Tibial artery (tissue), 4 donors: Measurements from ENCODE around the gene PTPRD.
"Not testable (repeated sequence)": the region's sequence is repeated elsewhere in the genome, so short reads cannot be mapped to it uniquely, and the experiment has no call there.

Experiments used
- DNase-seq, 2 donors: peaks; one replicate each; pipeline ENCODE4 v3.0.0-alpha.2; 2019
- H3K27ac ChIP-seq, 2 donors: fragments of 200-600 bp; sonication (generic) in 1 of 2; 1 replicate in 1 of 2; 2 replicates in 1 of 2; pipeline ENCODE4 v1.5.1; 2018 to 2019; ENCODE audit warnings: mild to moderate bottlenecking in 1 of 2
- H3K27me3 ChIP-seq, 2 donors: fragments of 200-600 bp; sonication (generic) in 1 of 2; one replicate each; pipeline versions ENCODE4 v1.5.1 to v1.6.0; 2016 to 2019
- H3K36me3 ChIP-seq, 3 donors: fragments of 200-600 bp; sonication (generic) in 2 of 3; one replicate each; pipeline ENCODE4 v1.5.1; 2016 to 2019; ENCODE audit warnings: mild to moderate bottlenecking in 2 of 3
- H3K4me1 ChIP-seq, 4 donors: fragments of 200-600 bp; sonication (generic) in 2 of 4; 1 replicate in 3 of 4; 2 replicates in 1 of 4; pipeline ENCODE4 v1.5.1; 2016 to 2019
- H3K4me3 ChIP-seq, 2 donors: fragments of 200-600 bp; sonication (generic) in 1 of 2; 1 replicate in 1 of 2; 2 replicates in 1 of 2; pipeline ENCODE4 v1.5.1; 2018 to 2019; ENCODE audit warnings: mild to moderate bottlenecking in 2 of 2
- H3K9me3 ChIP-seq, 3 donors: fragments of 200-600 bp; sonication (generic) in 1 of 3; one replicate each; pipeline ENCODE4 v1.5.1; 2016 to 2019
- CTCF ChIP-seq, 2 experiments: fragments of 200-600 bp in 1 of 2; fragments of 450-650 bp in 1 of 2; IDR thresholded peaks; one replicate each; pipeline ENCODE4 v1.5.1; 2017 to 2019; ENCODE audit warnings: antibody characterized with exemption in 2 of 2, mild to moderate bottlenecking in 1 of 2, moderate library complexity in 1 of 2
- intact Hi-C: fragments of 100-400 bp; cut with DNase I; formaldehyde crosslinking; loops from one replicate; pipeline ENCODE4 v1.15.0; 2023; ENCODE audit warnings: low total_unique reads

Gene PTPRD

GRCh38 chr9:10488937-10489336, 123.9 kb downstream of the PTPRD start:
- H3K9me3 ChIP-seq, result no peaks in the 10 kb centered on the region
- H3K4me1 ChIP-seq, result no peaks in the 10 kb centered on the region
- H3K4me3 ChIP-seq, result no peak overlapping the region
- no peaks in the 10 kb centered on the region for H3K27me3 ChIP-seq
- intact Hi-C loops, result no loop called here
- H3K27ac ChIP-seq, result no peak overlapping the region
- DNase-seq, result no peak
- no peak for TF ChIP-seq CTCF (IDR thresholded peaks at IDR 0.05)
- no peaks in the 10 kb centered on the region for H3K36me3 ChIP-seq

DNA sequence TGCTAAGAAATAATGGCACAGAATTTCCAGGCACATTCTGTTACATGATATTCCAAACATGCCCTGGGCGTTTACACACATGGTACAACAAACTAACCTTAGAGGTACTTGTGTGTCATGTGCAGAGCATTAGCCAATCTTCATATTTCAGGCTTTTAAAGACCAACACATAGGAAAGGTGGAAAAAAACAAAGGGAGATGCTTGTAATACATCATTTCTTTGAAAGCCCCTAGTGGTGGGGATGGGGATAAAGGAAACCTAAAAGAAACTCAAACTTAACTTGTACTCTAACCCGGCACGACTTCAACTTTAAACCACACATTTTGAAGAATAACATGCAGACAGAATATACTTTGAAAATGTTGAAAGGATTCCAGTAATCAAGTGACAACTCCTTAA, 133.6 kb downstream of the PTPRD start:
- no peak for TF ChIP-seq CTCF (IDR thresholded peaks at IDR 0.05)
- H3K27me3 ChIP-seq, result no peaks in the 10 kb centered on the region
- no peaks in the 10 kb centered on the region for H3K9me3 ChIP-seq
- no peaks in the 10 kb centered on the region for H3K4me1 ChIP-seq
- no peak for DNase-seq
- no peak overlapping the region for H3K27ac ChIP-seq
- H3K4me3 ChIP-seq, result no peak overlapping the region
- no peaks in the 10 kb centered on the region for H3K36me3 ChIP-seq
- intact Hi-C loops, result no loop called here

- H3K27ac ChIP-seq, DNase-seq, H3K9me3 ChIP-seq, intact Hi-C loops, H3K4me3 ChIP-seq, H3K27me3 ChIP-seq, H3K4me1 ChIP-seq, H3K36me3 ChIP-seq: not testable (repeated sequence)
These were observed 163.6 kb downstream of the PTPRD start for GRCh38 chr9:10449201-10449617.

GRCh38 chr9:10447036-10447435, 165.8 kb downstream of the PTPRD start:
- intact Hi-C loops, result no loop called here
- no peaks in the 10 kb centered on the region for H3K9me3 ChIP-seq
- no peaks in the 10 kb centered on the region for H3K27me3 ChIP-seq
- no peaks in the 10 kb centered on the region for H3K36me3 ChIP-seq
- H3K4me1 ChIP-seq, result no peaks in the 10 kb centered on the region
- no peak overlapping the region for H3K4me3 ChIP-seq
- no peak for TF ChIP-seq CTCF (IDR thresholded peaks at IDR 0.05)
- DNase-seq, result no peak
- no peak overlapping the region for H3K27ac ChIP-seq

- Histone ChIP-seq H3K27me3 (no peaks in the 10 kb centered on the region), H3K27ac (no peak overlapping the region), H3K4me1 (no peaks in the 10 kb centered on the region), H3K9me3 (no peaks in the 10 kb centered on the region), H3K4me3 (no peak overlapping the region), H3K36me3 (no peaks in the 10 kb centered on the region)
- TF ChIP-seq CTCF (IDR thresholded peaks at IDR 0.05), result no peak
- intact Hi-C loops, result no loop called here
- DNase-seq, result no peak
These were observed 169.0 kb downstream of the PTPRD start for GRCh38 chr9:10443868-10444204.

GRCh38 chr9:10443181-10443867, 169.5 kb downstream of the PTPRD start:
- intact Hi-C loops, result no loop called here
- H3K27ac ChIP-seq, result no peak overlapping the region
- no peak for TF ChIP-seq CTCF (IDR thresholded peaks at IDR 0.05)
- H3K9me3 ChIP-seq, result no peaks in the 10 kb centered on the region
- H3K36me3 ChIP-seq, result no peaks in the 10 kb centered on the region
- no peak for DNase-seq
- no peaks in the 10 kb centered on the region for H3K4me1 ChIP-seq
- no peaks in the 10 kb centered on the region for H3K27me3 ChIP-seq
- no peak overlapping the region for H3K4me3 ChIP-seq
